Kidney (tissue), 14 donors: Measurements from ENCODE around the gene PABPN1. TPM values are rescaled to one million over a fixed set of nuclear protein-coding genes. Genes with fewer than 3 reads are reported as not detected.

Source experiments
- DNase-seq, 5 donors: peaks; one replicate each; pipeline ENCODE4 v3.0.0-alpha.2; 2013 to 2020
- FAIRE-seq: peaks from 2 replicates; lab custom pipeline; 2012; peaks lifted over from hg19 to GRCh38; lab: Jason Lieb, UNC
- H3K27ac ChIP-seq, 2 donors: one replicate each; pipeline ENCODE4 v1.7.0; 2013; ENCODE audit warnings: low read depth in 2 of 2, low read length in 2 of 2, inconsistent platforms in 1 of 2
- H3K27me3 ChIP-seq: one replicate; pipeline ENCODE4 v1.7.1; 2013; ENCODE audit warnings: low read length, inconsistent platforms; ENCODE audit not compliant: control insufficient read depth, insufficient read depth
- H3K36me3 ChIP-seq, 3 donors: one replicate each; pipeline versions ENCODE4 v1.7.0 to v1.7.1; 2013; ENCODE audit warnings: low read length in 3 of 3, control low read depth in 1 of 3, inconsistent platforms in 1 of 3; ENCODE audit not compliant: insufficient read depth in 3 of 3, control insufficient read depth in 2 of 3
- H3K4me1 ChIP-seq, 3 donors: one replicate each; pipeline versions ENCODE4 v1.7.0 to v1.7.1; 2013; ENCODE audit warnings: low read length in 3 of 3, inconsistent platforms in 1 of 3, low read depth in 1 of 3; ENCODE audit not compliant: control insufficient read depth in 2 of 3, insufficient read depth in 2 of 3
- H3K4me3 ChIP-seq, 3 donors: one replicate each; pipeline versions ENCODE4 v1.7.0 to v1.8.1; 2013; ENCODE audit warnings: low read length in 3 of 3, control low read depth in 1 of 3, inconsistent platforms in 1 of 3
- H3K9ac ChIP-seq, 3 donors: one replicate each; pipeline versions ENCODE4 v1.7.0 to v1.7.1; 2013; ENCODE audit warnings: low read length in 3 of 3, control low read depth in 1 of 3, inconsistent platforms in 1 of 3
- H3K9me3 ChIP-seq, 3 donors: one replicate each; pipeline versions ENCODE4 v1.7.0 to v1.7.1; 2013; ENCODE audit warnings: low read length in 3 of 3, control low read depth in 1 of 3, inconsistent platforms in 1 of 3; ENCODE audit not compliant: control insufficient read depth in 2 of 3, insufficient read depth in 1 of 3
- intact Hi-C: fragments of 100-400 bp; cut with DNase I; formaldehyde crosslinking; loops from one replicate; pipeline ENCODE4 v1.11.1; 2022
- polyA plus RNA-seq: library from polyadenylated mRNA; stranded (reverse); fragments of 350-450 nt; fragmentation: Illumina TruSeq; extraction: RNeasy Lipid Tissue Mini Kit (QIAGEN cat#74804); gene quantifications from one replicate; pipeline ENCODE4 v1.2.3, GENCODE V29; 2014; ENCODE audit warnings: low read depth, low replicate concordance; ENCODE audit not compliant: insufficient read depth
- total RNA-seq: library from RNA; stranded (reverse); fragmentation: NEBNext Ultra II Directional; extraction: Animal tissue kit (Norgen Biotek cat#: 25700); gene quantifications from one replicate; pipeline ENCODE4 v1.2.1, GENCODE V29; 2021
- TF ChIP-seq, protein P1 (sequence below): IDR thresholded peaks from 3 replicates; pipeline ENCODE4 v1.5.1; 2012; ENCODE audit warnings: mild to moderate bottlenecking, moderate library complexity, borderline replicate concordance; ENCODE audit not compliant: insufficient read depth; ENCODE audit errors: extremely low read depth
- donor health status: control.
- donor health status: control.
- donor health status: control.
- donor health status: control.
- donor health status: control.
- donor health status: DM: yes; HTN: yes; CAD: no.
- donor health status: Normal renal cell carcinoma (clear cell type).

Gene PABPN1
- total and polyA plus RNA-seq, 2 donors from 2014 or later, result 140 to 145 TPM

DNA sequence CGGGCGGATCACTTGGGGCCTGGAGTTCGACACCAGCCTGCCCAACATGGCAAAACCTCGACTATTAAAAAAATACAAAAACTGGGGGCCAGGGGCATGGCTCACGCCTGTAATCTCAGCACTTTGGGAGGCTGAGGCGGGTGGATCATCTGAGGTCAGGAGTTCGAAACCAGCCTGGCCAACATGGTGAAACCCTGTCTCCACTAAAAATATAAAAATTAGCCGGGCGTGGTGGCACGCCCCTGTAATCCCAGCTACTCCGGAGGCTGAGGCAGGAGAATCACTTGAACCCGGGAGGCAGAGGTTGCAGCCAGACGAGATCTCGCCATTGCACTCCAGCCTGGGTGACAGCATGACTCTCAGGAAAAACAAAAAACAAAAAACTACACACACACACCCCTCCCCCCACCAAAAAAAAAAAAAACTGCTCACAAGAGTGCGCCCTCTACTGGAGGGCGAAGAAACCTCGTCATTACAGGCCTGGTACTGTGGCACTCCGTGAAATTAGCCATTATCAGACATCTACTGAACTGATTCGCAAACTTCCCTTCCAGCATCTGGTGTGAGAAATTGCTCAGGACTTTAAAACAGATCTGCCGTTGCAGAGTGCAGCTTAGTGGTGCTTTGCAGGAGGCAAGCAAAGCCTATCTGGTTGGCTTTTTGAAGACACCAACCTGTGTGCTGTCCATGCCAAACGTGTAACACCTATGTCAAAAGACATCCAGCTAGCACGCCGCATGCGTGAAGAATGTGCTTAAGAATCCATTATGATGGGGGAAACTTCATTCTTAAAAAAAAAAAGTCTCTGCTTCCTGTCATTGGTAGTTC, 26.3 kb upstream of the PABPN1 start:
- no peak overlapping the region for H3K27ac ChIP-seq
- H3K9ac ChIP-seq, result peak overlapping the region in 1 of 3 donors; percentile 59
- peaks cover 0 to 9% (median 6%) of the 10 kb centered on the region in 3 donors for H3K4me1 ChIP-seq
- H3K4me3 ChIP-seq, result peak overlapping the region in 1 of 3 donors; percentile 16
- TF ChIP-seq, protein P1, sequence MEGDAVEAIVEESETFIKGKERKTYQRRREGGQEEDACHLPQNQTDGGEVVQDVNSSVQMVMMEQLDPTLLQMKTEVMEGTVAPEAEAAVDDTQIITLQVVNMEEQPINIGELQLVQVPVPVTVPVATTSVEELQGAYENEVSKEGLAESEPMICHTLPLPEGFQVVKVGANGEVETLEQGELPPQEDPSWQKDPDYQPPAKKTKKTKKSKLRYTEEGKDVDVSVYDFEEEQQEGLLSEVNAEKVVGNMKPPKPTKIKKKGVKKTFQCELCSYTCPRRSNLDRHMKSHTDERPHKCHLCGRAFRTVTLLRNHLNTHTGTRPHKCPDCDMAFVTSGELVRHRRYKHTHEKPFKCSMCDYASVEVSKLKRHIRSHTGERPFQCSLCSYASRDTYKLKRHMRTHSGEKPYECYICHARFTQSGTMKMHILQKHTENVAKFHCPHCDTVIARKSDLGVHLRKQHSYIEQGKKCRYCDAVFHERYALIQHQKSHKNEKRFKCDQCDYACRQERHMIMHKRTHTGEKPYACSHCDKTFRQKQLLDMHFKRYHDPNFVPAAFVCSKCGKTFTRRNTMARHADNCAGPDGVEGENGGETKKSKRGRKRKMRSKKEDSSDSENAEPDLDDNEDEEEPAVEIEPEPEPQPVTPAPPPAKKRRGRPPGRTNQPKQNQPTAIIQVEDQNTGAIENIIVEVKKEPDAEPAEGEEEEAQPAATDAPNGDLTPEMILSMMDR, result peak; percentile 81
- H3K27me3 ChIP-seq, result peaks cover 2% of the 10 kb centered on the region
- DNase-seq, result peak in 4 of 5 donors; percentile 43 to 77 (median 60)
- H3K9me3 ChIP-seq, result no peaks in the 10 kb centered on the region
- intact Hi-C loops, result no loop called here
- FAIRE-seq, result no peak
- peaks cover 0 to 3% (median 0%) of the 10 kb centered on the region in 3 donors for H3K36me3 ChIP-seq

DNA sequence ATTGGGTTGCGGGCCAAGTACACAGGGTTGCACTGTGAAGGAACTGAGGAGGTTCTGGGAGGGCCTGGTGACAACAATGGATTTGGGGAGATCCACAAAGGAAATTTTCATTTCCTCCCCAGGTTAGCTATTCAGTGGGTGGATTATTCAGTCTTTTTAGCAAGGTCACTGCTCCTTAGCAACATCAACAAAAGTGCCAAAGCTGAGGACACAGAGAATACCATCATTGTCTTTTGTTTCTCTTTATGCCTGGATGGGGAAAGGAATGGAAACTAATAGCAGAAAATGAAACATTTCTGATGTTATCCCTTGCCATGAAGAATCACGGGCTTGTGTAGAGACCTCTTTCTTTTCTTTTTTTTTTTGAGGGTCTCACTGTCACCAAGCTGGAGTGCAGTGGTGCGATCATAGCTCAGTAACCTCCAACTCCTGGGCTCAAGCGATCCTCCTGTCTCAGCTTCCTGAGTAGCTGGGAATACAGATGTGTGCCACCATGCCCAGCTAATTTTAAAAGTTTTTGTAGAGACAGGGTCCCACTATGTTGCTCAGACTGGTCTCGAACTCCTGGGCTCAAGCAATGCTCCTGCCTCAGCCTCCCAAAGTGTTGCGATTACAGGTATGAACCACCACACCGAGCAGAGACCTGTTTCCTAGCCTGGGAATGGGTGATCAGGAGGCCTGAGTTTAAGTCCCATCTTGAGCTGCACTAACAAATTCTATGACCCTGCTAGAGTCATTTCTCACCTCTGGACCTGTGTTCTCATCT, 25.1 kb upstream of the PABPN1 start:
- no peaks in the 10 kb centered on the region for H3K9me3 ChIP-seq
- intact Hi-C loops, result no loop called here
- DNase-seq (no peak), FAIRE-seq (no peak)
- TF ChIP-seq, protein P1, result no peak
- peaks cover 2% of the 10 kb centered on the region for H3K27me3 ChIP-seq
- H3K27ac ChIP-seq, result no peak overlapping the region
- H3K36me3 ChIP-seq, result peaks cover 0 to 3% (median 0%) of the 10 kb centered on the region in 3 donors
- H3K9ac ChIP-seq, result no peak overlapping the region
- H3K4me1 ChIP-seq, result peaks cover 3 to 13% (median 12%) of the 10 kb centered on the region in 3 donors
- no peak overlapping the region for H3K4me3 ChIP-seq

DNA sequence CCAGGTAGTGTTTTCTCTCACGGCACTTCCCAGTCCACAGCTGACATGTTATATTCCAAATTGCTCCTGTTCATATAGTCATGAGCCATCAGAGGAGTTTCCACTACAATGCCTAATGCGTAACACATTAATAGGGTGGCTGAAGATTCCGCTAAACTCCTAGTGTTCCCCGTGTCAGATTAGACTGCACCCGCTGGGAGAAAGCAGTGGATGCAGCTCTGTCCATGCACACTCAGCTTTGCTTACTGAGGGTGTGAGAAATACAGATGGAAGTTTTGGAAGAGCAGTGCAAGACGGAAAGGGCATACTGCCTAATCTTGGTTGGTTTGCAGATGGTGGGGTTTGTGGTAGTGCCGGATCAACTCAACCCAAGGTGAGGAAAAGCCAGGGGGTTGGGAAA, 24.2 kb upstream of the PABPN1 start:
- intact Hi-C loops, result no loop called here
- Histone ChIP-seq H3K36me3 (peaks cover 0 to 3% (median 0%) of the 10 kb centered on the region in 3 donors), H3K4me3 (no peak overlapping the region), H3K9me3 (no peaks in the 10 kb centered on the region), H3K27me3 (peaks cover 2% of the 10 kb centered on the region), H3K9ac (no peak overlapping the region), H3K27ac (no peak overlapping the region), H3K4me1 (peaks cover 3 to 13% (median 12%) of the 10 kb centered on the region in 3 donors)
- no peak for DNase-seq
- no peak for FAIRE-seq
- TF ChIP-seq, protein P1, result no peak
